Measurements from ENCODE around the gene KCNJ9. TPM values are rescaled to one million over a fixed set of nuclear protein-coding genes. Genes with fewer than 3 reads are reported as not detected.
"Not testable (repeated sequence)": the region's sequence is repeated elsewhere in the genome, so short reads cannot be mapped to it uniquely, and the experiment has no call there.

Gene KCNJ9
- total RNA-seq, 2 experiments from 2014 or later: not detected

DNA sequence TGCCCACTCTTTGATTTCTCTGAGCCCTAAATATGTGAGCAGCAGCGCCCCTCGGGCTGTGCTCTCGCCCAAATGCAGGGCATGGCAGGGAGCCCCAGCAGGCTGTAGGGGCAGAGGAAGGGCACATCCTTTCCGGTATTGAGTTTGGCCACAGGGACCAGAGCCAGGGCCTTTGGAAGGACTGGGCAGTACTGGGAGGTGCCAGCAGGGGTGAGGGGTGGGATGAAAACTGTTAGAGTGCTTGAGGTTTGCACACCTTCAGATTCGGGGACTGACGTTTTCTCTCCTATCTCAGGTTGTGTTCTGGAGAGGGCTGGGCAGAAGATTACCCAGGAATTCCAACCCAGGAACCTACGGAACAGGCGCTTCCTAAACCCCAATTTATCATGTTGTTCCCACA is 32.1 kb downstream of the KCNJ9 start:
- ChIA-PET CTCF (interaction anchor here (1.6 kb wide), 1 partner anchor 10 kb away, joined by 3 read pairs; no protein-coding TSS in a partner anchor), POLR2A (no interaction called here)

DNA sequence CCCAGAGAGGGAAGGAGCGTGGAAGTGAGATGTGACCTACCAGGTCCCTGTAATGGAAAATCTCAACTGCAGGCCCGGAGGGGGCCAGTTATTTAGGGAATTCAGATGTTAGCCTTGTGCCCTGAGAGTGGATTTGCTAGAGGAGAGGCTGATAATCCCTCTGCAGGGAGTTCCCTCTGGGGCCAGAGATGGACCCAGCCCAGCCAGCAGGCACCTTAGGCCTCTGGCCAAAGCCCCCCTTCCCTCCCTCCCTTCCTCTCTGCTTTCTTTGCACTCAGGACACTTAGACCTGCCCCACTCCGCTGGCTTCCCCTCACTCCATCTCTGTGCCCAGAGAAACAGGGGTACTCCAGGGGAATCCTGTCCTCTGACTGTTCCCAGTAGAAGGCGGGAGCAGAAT is 32.7 kb downstream of the KCNJ9 start:
- POLR2A ChIA-PET: no interaction called here
- CTCF ChIA-PET: interaction anchor here (0.5 to 1.6 kb wide), 2 partner anchors 10 to 32 kb away, joined by 3 read pairs; no protein-coding TSS in a partner anchor

- ChIA-PET CTCF (no interaction called here), POLR2A (no interaction called here)
Measured at GRCh38 chr1:160115545-160116282, 34.4 kb downstream of the KCNJ9 start, which contains the start of gene ATP1A2. Gene ATP1A2, plus strand, starts transcription at chr1:160115759. Its CDS starts 103 bp downstream, at chr1:160115862.

DNA sequence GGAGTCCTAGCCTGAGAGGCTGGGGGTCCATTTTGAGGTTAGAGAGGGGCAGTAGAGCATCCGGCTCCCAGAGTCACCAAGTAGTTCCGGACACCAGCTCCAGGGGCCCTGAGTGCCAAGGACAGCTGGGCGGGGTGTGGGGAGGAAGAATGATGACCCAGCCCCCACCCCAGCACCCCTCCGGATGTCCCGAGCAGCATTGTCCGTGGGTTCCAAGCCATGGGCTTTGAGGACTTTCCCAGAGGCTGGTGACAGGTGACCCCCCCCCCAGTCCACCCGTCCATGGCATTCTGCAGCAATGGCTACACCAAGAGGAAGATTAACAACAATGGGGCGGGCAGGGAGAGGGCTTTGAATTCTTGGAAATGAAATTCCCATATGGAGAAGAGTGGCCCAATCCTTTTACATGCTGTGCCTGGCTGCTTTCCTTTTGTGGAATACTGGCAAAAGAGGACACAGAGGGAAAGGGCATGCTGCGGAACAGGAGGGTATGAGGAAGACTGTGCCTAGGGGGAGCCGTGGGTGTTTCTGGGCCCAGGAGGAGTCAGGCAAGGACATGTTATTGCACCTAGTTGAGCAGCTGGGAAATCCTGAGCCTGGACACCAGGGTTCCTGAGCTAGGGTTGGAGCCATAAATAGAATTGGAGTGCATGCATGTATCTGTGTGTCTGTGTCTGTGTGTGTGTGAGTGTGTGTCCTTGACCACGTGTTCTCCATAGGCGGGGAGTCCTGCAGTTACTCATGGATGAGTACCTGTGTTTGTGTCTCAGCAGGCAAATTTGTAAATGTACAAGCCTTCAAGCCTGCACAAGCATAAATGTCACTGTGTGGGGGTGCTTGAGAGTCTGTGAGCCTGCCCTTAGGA is 35.2 kb downstream of the KCNJ9 start:
- ChIA-PET POLR2A (no interaction called here), CTCF (no interaction called here)

DNA sequence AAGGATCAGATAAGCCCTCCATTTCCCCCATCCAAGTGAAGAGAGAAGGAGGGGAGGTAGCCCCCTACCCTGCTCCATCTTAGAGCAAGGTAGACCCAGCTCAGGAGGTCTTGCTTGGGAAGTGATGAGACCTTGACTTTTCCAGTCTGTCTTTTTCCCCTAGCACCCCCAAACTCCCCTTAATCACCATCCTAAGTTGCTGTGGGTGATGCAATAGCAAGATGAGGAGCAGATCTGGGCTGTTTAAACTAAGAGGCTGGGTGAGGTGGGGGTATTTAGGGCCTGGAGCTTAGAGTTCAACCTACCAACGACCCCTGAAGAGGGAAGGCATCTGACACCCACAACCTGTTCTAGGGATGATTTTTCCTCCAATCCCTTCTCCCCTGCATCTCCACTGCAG is 36.0 kb downstream of the KCNJ9 start:
- POLR2A ChIA-PET: no interaction called here
- CTCF ChIA-PET: no interaction called here

- ChIA-PET CTCF (no interaction called here), POLR2A (no interaction called here)
Measured at GRCh38 chr1:160117709-160118183, 36.4 kb downstream of the KCNJ9 start.

- POLR2A ChIA-PET: no interaction called here
- CTCF ChIA-PET: interaction anchor here (1.1 kb wide), 1 partner anchor 10 kb away, joined by 3 read pairs; no protein-coding TSS in a partner anchor
Measured at GRCh38 chr1:160118928-160119327, 37.6 kb downstream of the KCNJ9 start.

DNA sequence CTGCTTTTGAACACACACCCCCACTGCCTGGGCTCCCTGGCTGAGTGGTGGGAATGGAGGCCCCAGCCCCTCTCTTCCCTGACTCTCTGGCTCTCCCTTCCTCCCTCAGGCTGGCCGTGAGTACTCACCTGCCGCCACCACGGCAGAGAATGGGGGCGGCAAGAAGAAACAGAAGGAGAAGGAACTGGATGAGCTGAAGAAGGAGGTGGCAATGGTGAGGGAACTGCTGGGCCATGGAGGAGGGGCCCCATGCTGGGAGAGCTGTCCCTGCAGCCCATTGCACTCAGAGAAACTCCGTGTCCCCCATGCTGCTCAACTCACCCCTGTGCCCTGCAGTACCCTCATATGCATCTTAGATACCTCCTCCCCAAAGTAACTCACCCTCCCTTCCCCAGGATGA is 39.5 kb downstream of the KCNJ9 start:
- ChIA-PET CTCF (no interaction called here), POLR2A (no interaction called here)

DNA sequence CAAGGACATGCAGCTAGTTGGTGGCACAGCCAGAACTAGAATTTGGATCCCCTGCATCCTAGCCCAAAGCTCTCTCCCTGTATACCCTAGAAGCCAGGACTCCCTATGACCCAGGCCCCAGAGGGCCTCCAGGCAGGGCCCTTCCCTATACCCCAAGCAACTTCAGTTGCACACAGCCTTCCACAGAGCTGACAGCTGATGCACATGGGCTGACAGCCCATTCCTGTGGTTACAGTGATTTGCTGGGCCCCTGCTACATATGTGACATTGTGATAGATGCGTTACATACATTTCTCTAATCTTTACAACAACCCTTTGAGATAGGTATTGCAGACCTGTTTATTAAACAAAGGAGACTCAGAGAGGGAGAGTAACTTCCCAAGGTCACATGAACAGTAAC is 40.0 kb downstream of the KCNJ9 start:
- POLR2A ChIA-PET: no interaction called here
- CTCF ChIA-PET: no interaction called here

DNA sequence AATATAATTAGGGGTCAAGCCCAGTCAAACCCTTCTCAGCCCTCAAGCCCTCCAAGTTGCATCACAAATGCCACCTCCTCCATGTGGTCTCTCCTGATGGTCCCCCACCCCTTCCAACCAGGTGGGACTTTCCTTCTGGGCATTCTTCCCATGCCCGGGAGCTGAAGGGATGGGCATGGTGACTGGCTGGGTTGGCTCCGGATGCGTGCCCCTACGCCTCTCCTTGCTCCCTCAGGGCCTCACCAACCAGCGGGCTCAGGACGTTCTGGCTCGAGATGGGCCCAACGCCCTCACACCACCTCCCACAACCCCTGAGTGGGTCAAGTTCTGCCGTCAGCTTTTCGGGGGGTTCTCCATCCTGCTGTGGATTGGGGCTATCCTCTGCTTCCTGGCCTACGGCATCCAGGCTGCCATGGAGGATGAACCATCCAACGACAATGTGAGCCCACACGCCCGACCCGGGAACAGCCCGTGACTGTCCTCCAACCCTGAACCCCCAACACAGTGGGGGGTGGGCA is 41.7 kb downstream of the KCNJ9 start:
- POLR2A ChIA-PET: no interaction called here

GRCh38 chr1:160123726-160124125 is 42.4 kb downstream of the KCNJ9 start:
- POLR2A ChIA-PET: no interaction called here
- CTCF ChIA-PET: interaction anchor here (1.3 kb wide), 1 partner anchor 15 kb away, joined by 3 read pairs; no protein-coding TSS in a partner anchor

More for the DNA sequence above, 41.7 kb downstream of the KCNJ9 start:
- CTCF ChIA-PET: interaction anchor here (0.7 kb wide), 1 partner anchor 201 kb away, joined by 4 read pairs; no protein-coding TSS in a partner anchor

DNA sequence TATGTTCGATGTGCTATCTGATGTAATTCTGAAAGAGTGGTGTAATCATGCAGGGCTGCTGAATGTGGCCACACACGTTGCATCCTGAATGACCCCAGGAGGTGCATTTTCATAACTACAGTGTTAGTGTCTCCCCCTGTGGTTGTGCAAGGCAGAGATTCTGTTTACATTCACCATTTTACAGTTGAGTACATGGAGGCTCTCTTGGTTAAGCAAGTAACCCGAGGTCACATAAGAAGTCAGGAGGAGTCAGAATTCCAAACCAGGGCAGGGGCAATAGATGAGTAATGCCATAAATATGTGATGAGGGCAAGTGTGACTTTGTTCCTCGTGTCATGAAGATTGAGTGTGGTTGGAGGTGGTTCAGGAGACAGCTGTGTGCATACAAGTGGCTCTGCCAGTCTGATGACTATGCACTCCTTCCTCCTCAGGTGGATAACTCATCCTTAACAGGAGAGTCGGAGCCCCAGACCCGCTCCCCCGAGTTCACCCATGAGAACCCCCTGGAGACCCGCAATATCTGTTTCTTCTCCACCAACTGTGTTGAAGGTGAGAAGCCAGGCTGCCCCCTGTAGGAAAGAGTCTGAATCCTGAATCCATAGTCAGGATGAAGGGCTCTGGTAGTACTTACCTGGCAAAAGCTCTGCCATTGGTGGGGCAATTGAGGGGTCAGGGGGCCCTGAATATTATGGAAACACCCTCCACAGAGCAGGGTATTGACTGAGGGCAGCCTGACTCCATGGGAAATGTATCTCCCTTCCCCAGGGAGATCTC is 43.6 kb downstream of the KCNJ9 start:
- ChIA-PET POLR2A (no interaction called here), CTCF (interaction anchor here (1.3 kb wide), 1 partner anchor 16 kb away, joined by 3 read pairs; no protein-coding TSS in a partner anchor)

DNA sequence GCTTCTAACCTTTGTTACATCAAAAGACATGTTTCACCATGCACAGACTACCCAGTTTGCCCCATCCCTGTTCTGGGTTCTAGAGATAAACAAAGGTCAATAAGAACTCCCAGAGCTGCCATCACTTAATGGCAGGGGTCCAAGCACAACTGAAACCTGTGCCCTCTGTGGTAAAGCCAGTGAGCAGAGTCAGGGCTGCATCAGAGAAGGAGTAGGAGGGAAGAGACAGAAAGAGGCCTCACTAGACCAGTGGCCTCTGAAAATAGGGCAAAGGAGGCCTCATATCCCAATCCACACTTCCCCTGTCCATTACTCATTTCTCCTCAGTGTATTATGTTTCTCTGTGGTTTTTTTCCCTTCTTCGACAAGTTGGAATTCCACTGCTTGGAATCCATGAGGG is 44.4 kb downstream of the KCNJ9 start:
- ChIA-PET POLR2A (no interaction called here), CTCF (no interaction called here)

GRCh38 chr1:160126342-160126741 is 45.0 kb downstream of the KCNJ9 start:
- POLR2A ChIA-PET, CTCF ChIA-PET: not testable (repeated sequence)

- POLR2A ChIA-PET: no interaction called here
- CTCF ChIA-PET: no interaction called here
Measured at GRCh38 chr1:160127381-160127780, 46.0 kb downstream of the KCNJ9 start.

DNA sequence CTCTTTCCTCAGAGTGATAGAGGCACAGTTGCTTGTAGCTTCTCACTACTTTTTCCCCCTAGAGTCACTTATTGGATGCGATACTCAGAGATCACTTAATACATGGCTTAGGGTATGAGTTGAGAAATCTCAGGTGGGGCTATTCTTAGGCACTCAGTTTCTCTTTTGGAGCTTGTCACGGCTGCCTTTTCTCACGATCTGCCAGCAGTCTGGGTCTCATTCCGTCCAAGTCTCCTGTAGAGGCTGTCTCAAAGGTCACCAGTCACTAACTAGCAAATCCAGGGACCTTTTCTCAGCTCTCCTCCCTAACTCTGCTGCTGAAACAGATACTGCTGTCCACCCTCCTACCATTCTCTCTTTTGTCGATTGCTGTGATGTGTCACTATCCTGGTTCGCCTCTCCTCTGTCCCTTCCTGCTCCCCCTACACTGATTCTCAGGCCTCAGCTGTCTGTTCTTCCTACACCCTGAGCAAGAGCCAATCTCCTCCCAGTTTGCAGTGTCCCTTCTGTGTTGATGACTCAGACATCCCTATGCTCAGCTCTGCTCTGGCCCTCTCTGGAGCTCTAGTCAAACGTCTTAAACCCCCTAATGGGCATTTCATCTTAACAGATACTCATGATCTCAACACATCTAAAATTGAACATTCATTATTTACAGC is 46.7 kb downstream of the KCNJ9 start:
- ChIA-PET CTCF (no interaction called here), POLR2A (no interaction called here)

- CTCF ChIA-PET: no interaction called here
- POLR2A ChIA-PET: no interaction called here
Measured at GRCh38 chr1:160128636-160129035, 47.3 kb downstream of the KCNJ9 start.

GRCh38 chr1:160129046-160129445 is 47.7 kb downstream of the KCNJ9 start:
- CTCF ChIA-PET: no interaction called here
- POLR2A ChIA-PET: no interaction called here

DNA sequence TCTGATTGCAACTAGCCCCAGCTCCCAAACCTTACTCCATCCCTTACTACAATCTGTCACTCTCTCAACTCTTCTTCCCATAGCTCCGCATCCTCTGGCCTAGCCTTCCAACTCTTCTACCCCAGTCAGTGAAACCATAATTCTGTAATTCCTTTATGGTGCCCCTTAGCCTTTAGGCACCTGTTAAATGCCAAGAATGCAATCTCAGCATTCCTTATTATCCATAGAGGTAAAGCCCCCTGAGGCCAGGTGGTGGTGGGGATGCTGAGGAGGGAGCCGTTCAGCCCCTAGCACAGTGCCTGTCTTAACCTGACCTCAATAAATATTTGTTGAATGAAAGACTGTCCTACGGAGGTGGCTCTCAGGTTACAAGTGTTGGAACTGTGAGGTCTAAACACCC is 48.2 kb downstream of the KCNJ9 start:
- CTCF ChIA-PET: no interaction called here

More for the DNA sequence above, 48.2 kb downstream of the KCNJ9 start:
- POLR2A ChIA-PET: no interaction called here

All from activated CD8-positive, alpha-beta memory T cell treated with anti-CD3 and anti-CD28 coated beads for 36 hours (primary cell).